Trophoblast cell (in vitro differentiated cells and primary cell): Measurements from ENCODE around the gene MACROD2.
A peak's percentile ranks its signal among the peaks of the same experiment; 100 is the strongest.

ENCODE experiments used
- DNase-seq, 2 donors: peaks; one replicate each; pipeline ENCODE4 v3.0.0-alpha.2; 2016
- H2AFZ ChIP-seq: 2 replicates; pipeline ENCODE4 v1.6.1; 2013; ENCODE audit warnings: low read length, moderate library complexity, mild to moderate bottlenecking; ENCODE audit not compliant: insufficient read depth, poor library complexity
- H2AK5ac ChIP-seq: 2 replicates; pipeline ENCODE4 v1.6.1; 2013; ENCODE audit warnings: mild to moderate bottlenecking, low read length
- H2BK120ac ChIP-seq: 2 replicates; pipeline ENCODE4 v1.6.1; 2013; ENCODE audit warnings: low read length, mild to moderate bottlenecking, moderate library complexity; ENCODE audit not compliant: insufficient read depth, poor library complexity
- H2BK12ac ChIP-seq: 2 replicates; pipeline ENCODE4 v1.6.1; 2013; ENCODE audit warnings: mild to moderate bottlenecking, low read length, moderate library complexity
- H2BK5ac ChIP-seq: 2 replicates; pipeline ENCODE4 v1.6.1; 2013; ENCODE audit warnings: low read length, low read depth, moderate library complexity, mild to moderate bottlenecking; ENCODE audit not compliant: poor library complexity
- H3K14ac ChIP-seq: 2 replicates; pipeline ENCODE4 v1.6.1; 2013; ENCODE audit warnings: mild to moderate bottlenecking, low read length
- H3K18ac ChIP-seq: 2 replicates; pipeline ENCODE4 v1.6.1; 2013; ENCODE audit warnings: mild to moderate bottlenecking, low read length
- H3K23ac ChIP-seq: 2 replicates; pipeline ENCODE4 v1.6.1; 2013; ENCODE audit warnings: low read length
- H3K27ac ChIP-seq: 2 replicates; pipeline ENCODE4 v1.5.1; 2013; ENCODE audit warnings: low read depth, mild to moderate bottlenecking, inconsistent platforms, low read length, moderate library complexity
- H3K27me3 ChIP-seq: 2 replicates; pipeline ENCODE4 v1.6.1; 2013; ENCODE audit warnings: inconsistent platforms, mild to moderate bottlenecking, low read length, moderate library complexity; ENCODE audit not compliant: insufficient read depth
- H3K36me3 ChIP-seq, 2 experiments: 1 replicate in 1 of 2; 2 replicates in 1 of 2; pipeline ENCODE4 v1.6.1; 2013; ENCODE audit warnings: low read length in 2 of 2, mild to moderate bottlenecking in 2 of 2, moderate library complexity in 1 of 2; ENCODE audit not compliant: insufficient read depth in 2 of 2, control insufficient read depth in 1 of 2
- H3K4ac ChIP-seq: 2 replicates; pipeline ENCODE4 v1.6.1; 2013; ENCODE audit warnings: low read depth, mild to moderate bottlenecking, low read length, moderate library complexity
- H3K4me1 ChIP-seq, 2 experiments: 1 replicate in 1 of 2; 2 replicates in 1 of 2; pipeline ENCODE4 v1.6.1; 2013; ENCODE audit warnings: low read length in 2 of 2, mild to moderate bottlenecking in 2 of 2, moderate library complexity in 1 of 2; ENCODE audit not compliant: insufficient read depth in 2 of 2, control insufficient read depth in 1 of 2
- H3K4me2 ChIP-seq: 2 replicates; pipeline ENCODE4 v1.6.1; 2013; ENCODE audit warnings: inconsistent platforms, mild to moderate bottlenecking, low read length, moderate library complexity
- H3K4me3 ChIP-seq: 2 replicates; pipeline ENCODE4 v1.5.1; 2013; ENCODE audit warnings: mild to moderate bottlenecking, low read depth, low read length, inconsistent platforms
- H3K79me1 ChIP-seq: one replicate; pipeline ENCODE4 v1.6.1; 2013; ENCODE audit warnings: low read length
- H3K79me2 ChIP-seq: 2 replicates; pipeline ENCODE4 v1.6.1; 2013; ENCODE audit warnings: low read length, mild to moderate bottlenecking; ENCODE audit not compliant: control insufficient read depth, insufficient read depth, poor library complexity
- H3K9ac ChIP-seq: 2 replicates; pipeline ENCODE4 v1.6.1; 2013; ENCODE audit warnings: mild to moderate bottlenecking, low read length
- H3K9me3 ChIP-seq: 2 replicates; pipeline ENCODE4 v1.6.1; 2013; ENCODE audit warnings: low read depth, mild to moderate bottlenecking, control low read depth, inconsistent platforms, low read length; ENCODE audit not compliant: insufficient read depth
- H4K12ac ChIP-seq: 2 replicates; pipeline ENCODE4 v1.6.1; 2013; ENCODE audit warnings: low read depth, mild to moderate bottlenecking, low read length, moderate library complexity
- H4K8ac ChIP-seq: 2 replicates; pipeline ENCODE4 v1.6.1; 2013; ENCODE audit warnings: low read depth, mild to moderate bottlenecking, low read length, moderate library complexity
- H4K91ac ChIP-seq: one replicate; pipeline ENCODE4 v1.6.1; 2013; ENCODE audit warnings: low read depth, mild to moderate bottlenecking, low read length, moderate library complexity
- WGBS: extraction: QIAGEN DNeasy Blood & Tissue Kit; methylation state at CpG from one replicate; pipeline ENCODE4 v1.1.7; 2013; ENCODE audit warnings: missing lambda C conversion rate; ENCODE audit not compliant: insufficient read length, insufficient coverage; ENCODE audit errors: extremely low coverage; 5-methylcytosine and 5-hydroxymethylcytosine counted together

The MACROD2 gene

GRCh38 chr20:14706555-14706954 is 711.2 kb downstream of the MACROD2 start:
- H4K12ac ChIP-seq, result no peak overlapping the region
- H2AK5ac ChIP-seq, result no peak overlapping the region
- H3K36me3 ChIP-seq, result no peaks in the 10 kb centered on the region
- H2BK12ac ChIP-seq, result no peak overlapping the region
- no peak overlapping the region for H4K91ac ChIP-seq
- DNase-seq, result no peak
- no peak overlapping the region for H3K23ac ChIP-seq
- H3K4me2 ChIP-seq, result no peak overlapping the region
- H4K8ac ChIP-seq, result no peak overlapping the region
- H3K4ac ChIP-seq, result no peak overlapping the region
- H2BK120ac ChIP-seq, result no peak overlapping the region
- no peak overlapping the region for H3K14ac ChIP-seq
- H3K9ac ChIP-seq, result no peak overlapping the region
- no peak overlapping the region for H2AFZ ChIP-seq
- no peak overlapping the region for H3K18ac ChIP-seq
- no peaks in the 10 kb centered on the region for H3K79me1 ChIP-seq
- H2BK5ac ChIP-seq, result no peak overlapping the region
- no CpG with 5 or more reads among the region's 5 CpGs for WGBS
- H3K4me3 ChIP-seq, result no peak overlapping the region
- no peak overlapping the region for H3K27ac ChIP-seq
- H3K9me3 ChIP-seq, result no peaks in the 10 kb centered on the region
- no peaks in the 10 kb centered on the region for H3K27me3 ChIP-seq
- no peaks in the 10 kb centered on the region for H3K79me2 ChIP-seq
- H3K4me1 ChIP-seq, result no peaks in the 10 kb centered on the region

GRCh38 chr20:14707026-14707680 is 711.8 kb downstream of the MACROD2 start:
- Histone ChIP-seq H3K79me2 (no peaks in the 10 kb centered on the region), H3K4ac (no peak overlapping the region), H2BK12ac (no peak overlapping the region)

GRCh38 chr20:14707865-14708596 is 712.7 kb downstream of the MACROD2 start:
- H2AK5ac ChIP-seq, result no peak overlapping the region
- DNase-seq, result no peak
- no peaks in the 10 kb centered on the region for H3K79me2 ChIP-seq
- H3K4ac ChIP-seq, result no peak overlapping the region
- H2BK12ac ChIP-seq, result no peak overlapping the region
- H3K36me3 ChIP-seq, result no peaks in the 10 kb centered on the region
- H3K18ac ChIP-seq, result no peak overlapping the region
- H2BK5ac ChIP-seq, result no peak overlapping the region
- peaks cover 2% of the 10 kb centered on the region for H3K79me1 ChIP-seq
- H3K23ac ChIP-seq, result no peak overlapping the region
- no peak overlapping the region for H4K12ac ChIP-seq
- no peak overlapping the region for H3K27ac ChIP-seq
- no peak overlapping the region for H2AFZ ChIP-seq
- no peak overlapping the region for H3K4me2 ChIP-seq
- no peak overlapping the region for H3K14ac ChIP-seq
- H3K9ac ChIP-seq, result no peak overlapping the region
- no peaks in the 10 kb centered on the region for H3K4me1 ChIP-seq
- H4K91ac ChIP-seq, result no peak overlapping the region
- no peaks in the 10 kb centered on the region for H3K9me3 ChIP-seq
- no peak overlapping the region for H3K4me3 ChIP-seq
- no CpG with 5 or more reads among the region's 2 CpGs for WGBS
- H3K27me3 ChIP-seq, result no peaks in the 10 kb centered on the region
- no peak overlapping the region for H4K8ac ChIP-seq
- H2BK120ac ChIP-seq, result no peak overlapping the region

More at GRCh38 chr20:14707026-14707680, 711.8 kb downstream of the MACROD2 start:
- Histone ChIP-seq H3K4me2 (no peak overlapping the region), H2AK5ac (no peak overlapping the region), H3K27me3 (no peaks in the 10 kb centered on the region), H3K79me1 (no peaks in the 10 kb centered on the region), H3K4me1 (no peaks in the 10 kb centered on the region), H3K9me3 (no peaks in the 10 kb centered on the region), H4K8ac (peak overlapping the region; percentile 47), H3K9ac (no peak overlapping the region), H3K18ac (no peak overlapping the region), H3K27ac (no peak overlapping the region), H3K14ac (no peak overlapping the region), H3K36me3 (no peaks in the 10 kb centered on the region), H2BK120ac (no peak overlapping the region), H2BK5ac (no peak overlapping the region), H4K12ac (no peak overlapping the region), H4K91ac (no peak overlapping the region), H3K4me3 (no peak overlapping the region), H3K23ac (no peak overlapping the region), H2AFZ (no peak overlapping the region)
- no CpG with 5 or more reads among the region's 10 CpGs for WGBS
- DNase-seq, result no peak

GRCh38 chr20:14709439-14709838 is 714.1 kb downstream of the MACROD2 start:
- H3K4me3 ChIP-seq, result no peak overlapping the region
- H2BK120ac ChIP-seq, result no peak overlapping the region
- H3K79me1 ChIP-seq, result peaks cover 3% of the 10 kb centered on the region
- H3K4me1 ChIP-seq, result no peaks in the 10 kb centered on the region
- H3K27ac ChIP-seq, result no peak overlapping the region
- no peak for DNase-seq
- no peak overlapping the region for H3K9ac ChIP-seq
- no peak overlapping the region for H2AK5ac ChIP-seq
- H3K9me3 ChIP-seq, result no peaks in the 10 kb centered on the region
- H3K14ac ChIP-seq, result no peak overlapping the region
- no peak overlapping the region for H3K4me2 ChIP-seq
- no CpG with 5 or more reads among the region's 2 CpGs for WGBS
- H2BK12ac ChIP-seq, result no peak overlapping the region
- no peak overlapping the region for H3K4ac ChIP-seq
- H2AFZ ChIP-seq, result no peak overlapping the region
- no peak overlapping the region for H2BK5ac ChIP-seq
- no peaks in the 10 kb centered on the region for H3K36me3 ChIP-seq
- H4K91ac ChIP-seq, result no peak overlapping the region
- H3K18ac ChIP-seq, result no peak overlapping the region
- no peaks in the 10 kb centered on the region for H3K79me2 ChIP-seq
- H3K27me3 ChIP-seq, result no peaks in the 10 kb centered on the region
- no peak overlapping the region for H3K23ac ChIP-seq
- no peak overlapping the region for H4K12ac ChIP-seq
- H4K8ac ChIP-seq, result no peak overlapping the region
